K562 (cell line): Measurements from ENCODE around the gene LDLRAD3. TPM values are rescaled to one million over a fixed set of nuclear protein-coding genes. Genes with fewer than 3 reads are reported as not detected.

Experiments used
- CHD7 ChIP-seq: fragments of 200-600 bp; sonication (generic); IDR thresholded peaks from one replicate; pipeline ENCODE4 v1.6.1; 2012; ENCODE audit warnings: mild to moderate bottlenecking, low read depth, low read length, inconsistent platforms
- CREB1 ChIP-seq, 2 experiments: sonication (generic) in 1 of 2; formaldehyde crosslinking in 1 of 2; IDR thresholded peaks; 2 replicates each; pipeline versions ENCODE4 v1.6.1 to v1.8.0; 2012 to 2022; ENCODE audit warnings: inconsistent platforms in 1 of 2, mild to moderate bottlenecking in 1 of 2, missing genetic modification reagents in 1 of 2, moderate library complexity in 1 of 2
- NR3C1 ChIP-seq: sonication (generic); formaldehyde crosslinking; IDR thresholded peaks from 2 replicates; pipeline ENCODE4 v1.8.1; 2022; ENCODE audit warnings: missing genetic modification reagents
- ZNF318 ChIP-seq, 2 experiments: fragments of 450-650 bp; IDR thresholded peaks; 2 replicates each; pipeline ENCODE4 v1.6.1; 2016; ENCODE audit warnings: mild to moderate bottlenecking in 2 of 2, borderline replicate concordance in 1 of 2, low read depth in 1 of 2, moderate library complexity in 1 of 2
- ZNF764 ChIP-seq: fragments of 250-450 bp; sonication (Bioruptor Pico); IDR thresholded peaks from 2 replicates; pipeline ENCODE4 v1.4.0; 2020; ENCODE audit warnings: low read depth, mild to moderate bottlenecking, moderate library complexity
- polyA plus RNA-seq, 8 experiments: library from polyadenylated mRNA; depleted of rRNA in 4 of 8; stranded (reverse) in 5 of 8; unstranded in 3 of 8; fragments of >200 nt; fragmentation: Nextera tagmentation in 2 of 8; fragmentation: Illumina TruSeq in 1 of 8; extraction: Ambion mirVana in 2 of 8; extraction: Trizol in 1 of 8; gene quantifications; 2 replicates each; pipeline versions ENCODE4 v1.2.1 to v1.2.3, GENCODE V29; 2011 to 2014; ENCODE audit warnings: inconsistent platforms in 1 of 8, missing spikeins in 1 of 8
- total RNA-seq, 7 experiments: library from RNA; depleted of rRNA in 6 of 7; stranded (reverse); fragments of >200 nt in 6 of 7; fragmentation: Illumina TruSeq in 2 of 7; extraction: Trizol in 2 of 7; gene quantifications; 2 replicates each; pipeline versions ENCODE4 v1.2.1 to v1.2.3, GENCODE V29; 2011 to 2021; ENCODE audit warnings: low replicate concordance in 1 of 7
- TF ChIP-seq, protein P1 (sequence below): sonication (generic); formaldehyde crosslinking; IDR thresholded peaks from 2 replicates; pipeline ENCODE4 v1.8.1; 2023; ENCODE audit warnings: mild to moderate bottlenecking, missing genetic modification reagents, moderate library complexity

LDLRAD3 gene
- total and polyA plus RNA-seq, 9 of the 15 experiments (the other 6 are each of a cell fraction or from before 2014, with no cell fraction given), result 0.73 to 7.2 (median 3.5) TPM

DNA sequence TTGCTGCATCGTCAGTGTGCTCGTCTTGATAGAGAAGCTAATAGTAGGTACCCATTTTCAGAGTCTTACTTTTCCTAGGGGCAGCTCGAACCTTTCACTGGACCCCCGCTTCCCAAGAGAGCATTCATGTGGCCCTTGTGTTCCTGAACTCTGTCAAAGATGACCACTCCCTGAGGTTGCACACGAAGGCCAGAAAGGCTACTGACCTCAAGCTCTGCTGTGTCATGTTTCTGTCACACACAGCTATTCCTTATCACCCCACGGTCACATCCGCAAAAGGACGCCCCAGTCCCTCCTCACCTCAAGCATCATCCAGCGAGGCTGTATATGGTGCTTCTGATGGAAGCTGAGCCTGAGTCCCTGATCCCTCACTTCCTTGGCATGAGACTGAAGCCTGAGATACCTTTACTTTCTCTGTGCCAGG, 171.5 kb downstream of the LDLRAD3 start (continued):
- no peak for TF ChIP-seq CHD7
- TF ChIP-seq ZNF318 (IDR thresholded peaks at IDR 0.05; ENCODE audit: borderline replicate concordance in 1 of 2, low read depth in 1 of 2), result no peak
- peak; percentile 51; the same call in 1 of the 2 replicates for TF ChIP-seq CREB1 (IDR thresholded peaks at IDR 0.05)
- TF ChIP-seq CREB1 (CRISPR knock-in tag; IDR thresholded peaks at IDR 0.05), result no peak
- TF ChIP-seq, protein P1, sequence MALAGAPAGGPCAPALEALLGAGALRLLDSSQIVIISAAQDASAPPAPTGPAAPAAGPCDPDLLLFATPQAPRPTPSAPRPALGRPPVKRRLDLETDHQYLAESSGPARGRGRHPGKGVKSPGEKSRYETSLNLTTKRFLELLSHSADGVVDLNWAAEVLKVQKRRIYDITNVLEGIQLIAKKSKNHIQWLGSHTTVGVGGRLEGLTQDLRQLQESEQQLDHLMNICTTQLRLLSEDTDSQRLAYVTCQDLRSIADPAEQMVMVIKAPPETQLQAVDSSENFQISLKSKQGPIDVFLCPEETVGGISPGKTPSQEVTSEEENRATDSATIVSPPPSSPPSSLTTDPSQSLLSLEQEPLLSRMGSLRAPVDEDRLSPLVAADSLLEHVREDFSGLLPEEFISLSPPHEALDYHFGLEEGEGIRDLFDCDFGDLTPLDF (CRISPR knock-in tag), result no peak
- no peak for TF ChIP-seq ZNF764
- TF ChIP-seq NR3C1 (CRISPR knock-in tag), result no peak
